Activated T-cell treated with anti-CD3 and anti-CD28 coated beads, Interleukin-2, amount 50 U/mL, for 48 hours (primary cell): ENCODE results near the gene LSM7.
"Not testable (repeated sequence)": the region's sequence is repeated elsewhere in the genome, so short reads cannot be mapped to it uniquely, and the experiment has no call there.

Experiments used
- DNase-seq, 2 experiments: peaks; one replicate each; pipeline ENCODE4 v3.0.0-alpha.2; 2020

LSM7 gene

DNA sequence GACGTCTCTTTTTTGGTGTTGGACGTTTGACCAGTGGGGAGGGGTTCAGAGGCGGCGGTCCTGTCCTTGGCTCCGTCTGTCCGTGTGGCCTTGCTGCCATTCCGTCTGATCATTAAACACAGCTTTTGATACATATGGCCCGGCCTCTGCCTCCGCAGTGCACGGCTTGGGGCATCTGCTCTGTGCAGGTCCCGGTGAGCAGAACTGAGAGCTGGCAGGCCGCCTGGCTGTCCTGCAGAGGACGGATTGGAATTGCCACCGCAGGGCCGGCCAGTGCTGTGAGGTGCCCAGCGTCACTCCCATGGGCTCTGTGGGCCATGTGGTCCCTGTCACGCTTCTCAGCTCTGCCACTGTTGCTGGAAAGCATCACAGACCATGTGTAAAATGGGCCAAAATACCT is 26.3 kb upstream of the LSM7 start:
- DNase-seq = no peak

DNA sequence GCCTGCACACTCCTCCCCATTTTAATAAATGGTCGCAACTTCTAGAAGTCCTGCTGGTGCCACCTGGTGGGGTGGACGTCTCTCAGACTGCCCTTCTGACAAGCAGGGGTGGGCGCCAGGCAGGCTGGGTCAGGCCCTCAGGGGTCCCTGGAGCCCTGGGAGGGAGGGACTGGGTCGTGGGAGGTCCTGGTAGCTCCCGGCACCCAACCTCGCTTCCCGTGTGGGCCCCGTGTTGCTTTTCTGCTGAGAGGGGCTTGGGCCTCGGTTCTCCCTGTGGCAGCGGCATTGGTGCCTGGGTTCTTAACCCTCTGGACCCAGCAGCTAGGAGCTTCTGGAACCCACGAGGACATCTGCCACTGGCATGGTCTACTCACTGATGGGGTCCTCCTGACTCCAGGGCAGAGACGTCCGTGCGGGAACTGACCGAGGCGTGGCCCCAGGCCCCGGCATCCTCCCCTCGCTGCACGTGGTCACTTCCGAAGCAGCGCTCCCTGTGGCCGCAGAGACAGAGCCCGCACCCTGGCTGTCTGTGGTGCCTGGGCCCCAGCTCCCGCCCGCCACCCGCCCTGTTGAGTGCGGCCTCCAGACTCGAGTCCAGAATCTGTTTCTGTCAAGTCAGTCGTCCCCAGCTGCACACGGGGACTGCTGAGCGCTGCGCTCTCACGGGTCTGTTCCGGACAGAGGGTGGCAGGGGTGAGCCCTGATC is 25.7 kb upstream of the LSM7 start:
- DNase-seq = no peak

DNA sequence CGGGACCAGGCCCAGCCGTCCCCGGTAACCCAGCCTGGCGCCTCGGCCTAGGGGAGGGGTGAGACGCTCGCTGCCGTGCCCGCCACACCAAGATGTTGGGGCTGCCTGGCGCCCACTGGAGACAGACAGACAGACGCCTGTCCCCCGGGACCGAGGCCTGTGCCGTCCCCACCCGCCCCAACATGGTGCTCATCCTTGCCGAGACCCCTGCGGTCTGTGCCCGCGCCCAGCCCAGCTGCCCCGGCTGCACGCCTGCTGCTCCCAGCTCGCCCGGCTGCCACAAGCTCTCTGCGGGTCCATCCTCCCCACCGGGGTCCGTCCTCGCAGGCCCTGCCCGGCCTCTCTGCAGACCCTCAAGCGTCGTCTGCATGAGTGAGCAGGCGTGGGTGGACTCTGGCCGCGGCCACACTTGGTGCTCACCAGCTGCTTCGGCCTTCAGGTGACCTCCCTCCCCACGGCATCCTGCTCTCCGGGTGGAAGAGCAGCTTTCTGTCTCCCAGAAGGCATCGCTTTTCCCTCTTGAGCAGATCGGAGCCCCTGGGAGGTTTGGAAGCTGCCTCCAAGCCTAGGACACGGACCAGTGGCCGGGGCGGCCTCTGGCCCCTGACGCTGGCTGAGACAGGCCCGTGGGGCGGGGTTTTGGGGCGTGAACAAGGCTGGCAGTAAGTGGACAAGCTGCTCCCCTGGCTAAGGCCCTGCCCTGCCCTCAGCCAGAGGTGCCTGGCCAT is 24.9 kb upstream of the LSM7 start:
- DNase-seq = no peak

DNA sequence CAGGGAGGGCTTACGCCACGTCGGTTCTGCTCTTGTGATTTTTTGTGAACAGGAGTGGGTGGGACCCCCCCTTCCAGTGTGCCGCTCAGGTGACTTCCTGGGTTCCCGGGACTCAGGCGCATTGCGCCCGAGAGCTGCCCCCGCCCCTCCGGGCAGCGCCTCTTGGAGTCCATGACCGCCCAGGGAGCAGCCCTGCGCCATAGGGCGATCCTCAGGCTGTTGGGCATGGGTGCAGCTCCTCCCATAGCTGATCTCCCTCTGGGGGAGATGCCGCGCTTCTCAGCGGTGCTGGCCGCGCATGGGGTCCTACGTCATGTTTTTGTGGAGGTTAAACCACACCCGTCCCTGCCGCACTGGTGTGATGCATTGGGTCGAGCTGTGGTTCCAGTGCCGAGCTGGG is 23.7 kb upstream of the LSM7 start:
- DNase-seq = no peak

DNA sequence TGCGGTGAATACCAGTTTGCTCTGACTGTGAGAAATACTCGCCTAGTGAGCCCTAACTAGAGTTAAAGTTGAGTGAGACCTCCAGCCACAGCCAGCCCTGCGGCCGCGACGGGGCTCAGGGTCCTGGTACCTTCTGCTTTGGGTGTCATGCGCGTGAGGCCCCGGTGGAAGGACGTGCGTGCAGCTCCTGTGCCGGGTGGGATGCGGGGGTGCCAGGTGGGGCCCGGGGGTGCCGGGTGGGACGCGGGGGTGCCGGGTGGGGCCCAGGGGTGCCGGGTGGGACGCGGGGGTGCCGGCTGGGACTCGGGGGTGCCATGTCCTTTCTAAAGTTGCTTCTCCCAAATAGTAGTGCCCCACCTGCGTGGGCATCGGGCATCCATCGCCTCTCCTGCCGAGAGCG is 23.2 kb upstream of the LSM7 start:
- no peak for DNase-seq

DNA sequence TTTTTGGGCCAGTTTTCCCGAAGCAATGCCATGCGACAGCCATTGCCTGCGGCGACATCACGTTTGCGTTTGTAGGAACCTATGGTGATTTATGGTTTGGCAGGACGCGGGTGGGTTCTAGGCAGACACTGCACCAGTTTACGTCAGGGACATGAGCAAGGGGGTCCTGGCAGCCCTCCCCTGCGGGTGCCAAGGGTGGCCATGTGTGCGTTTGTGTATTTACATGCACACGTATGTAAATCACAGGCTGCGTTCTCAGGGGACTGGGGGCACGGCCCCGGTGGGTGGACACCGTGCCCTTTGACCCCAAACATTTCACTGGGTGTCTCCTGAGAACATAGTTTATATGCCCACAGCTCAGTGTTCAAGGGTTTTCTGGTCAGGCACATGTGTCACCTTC is 22.3 kb upstream of the LSM7 start:
- DNase-seq = no peak

DNA sequence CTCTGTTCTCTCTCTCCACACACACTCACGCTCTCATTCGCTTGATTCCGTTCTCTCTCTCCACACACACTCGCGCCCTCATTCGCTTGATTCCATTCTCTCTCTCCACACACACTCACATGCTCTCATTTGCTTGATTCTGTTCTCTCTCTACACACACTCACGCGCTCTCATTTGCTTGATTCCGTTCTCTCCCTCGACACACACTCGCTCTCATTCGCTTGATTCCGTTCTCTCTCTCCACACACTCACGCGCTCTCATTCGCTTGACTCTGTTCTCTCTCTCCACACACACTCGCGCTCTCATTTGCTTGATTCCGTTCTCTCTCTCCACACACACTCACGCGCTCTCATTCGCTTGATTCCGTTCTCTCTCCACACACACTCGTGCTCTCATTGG is 21.4 kb upstream of the LSM7 start:
- DNase-seq = not testable (repeated sequence)

DNA sequence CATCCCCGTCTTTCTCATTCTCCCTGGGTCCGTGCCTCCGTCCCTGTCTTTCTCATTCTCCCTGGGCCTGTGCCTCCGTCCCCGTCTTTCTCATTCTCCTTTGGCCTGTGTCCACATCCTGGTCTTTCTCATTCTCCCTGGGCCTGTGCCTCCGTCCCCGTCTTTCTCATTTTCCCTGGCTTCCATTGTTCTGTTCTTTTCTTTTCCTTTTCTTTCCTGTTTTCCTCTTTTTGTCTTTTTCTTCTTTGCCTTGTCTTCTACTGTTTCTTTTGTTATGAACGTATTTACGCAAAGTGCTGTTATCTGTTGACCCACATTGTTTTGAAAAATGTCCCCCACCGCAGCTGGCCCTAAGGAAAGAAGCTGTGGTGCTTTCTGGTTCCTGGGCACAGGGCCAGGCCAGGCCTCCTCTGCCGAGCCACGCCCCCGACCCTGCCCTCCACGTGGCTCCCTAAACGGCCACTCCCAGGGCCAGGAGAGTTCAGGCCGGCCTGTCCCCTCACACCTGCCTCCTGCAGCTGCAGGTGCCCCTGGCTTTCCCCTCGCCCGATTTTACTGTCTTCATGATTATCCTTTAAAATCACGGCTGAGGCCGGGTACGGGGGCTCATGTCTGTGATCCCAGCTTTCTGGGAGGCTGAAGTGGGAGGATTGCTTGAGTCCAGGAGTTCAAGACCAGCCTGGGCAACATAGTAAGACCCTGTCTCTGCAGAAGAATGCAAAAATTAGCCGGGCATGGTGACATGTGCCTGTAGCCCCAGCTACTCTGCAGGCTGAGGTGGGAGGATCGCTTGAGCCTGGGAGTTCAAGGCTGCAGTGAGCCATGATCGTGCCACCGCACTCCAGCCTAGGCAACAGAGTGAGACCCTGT is 17.6 kb upstream of the LSM7 start:
- no peak for DNase-seq

DNA sequence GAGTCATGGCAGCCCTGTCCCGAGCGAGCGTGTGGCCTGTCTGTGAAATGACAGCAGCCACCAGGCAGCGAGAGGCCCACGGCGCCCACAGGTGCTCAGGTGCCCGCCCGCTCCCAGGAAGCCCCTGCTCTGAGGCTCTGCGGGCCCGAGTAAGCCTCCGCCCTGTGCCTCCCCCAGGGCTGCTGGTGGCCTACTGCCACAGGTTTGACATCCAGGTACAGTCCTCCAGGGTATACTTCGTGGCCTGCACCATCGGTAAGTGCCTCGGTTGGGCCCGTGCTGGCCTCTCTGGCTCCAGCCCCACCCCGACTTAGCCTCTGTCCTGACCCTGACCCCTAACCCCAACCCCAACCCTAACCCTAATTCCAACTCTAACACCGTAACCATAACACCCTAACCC is 16.7 kb upstream of the LSM7 start:
- no peak for DNase-seq

DNA sequence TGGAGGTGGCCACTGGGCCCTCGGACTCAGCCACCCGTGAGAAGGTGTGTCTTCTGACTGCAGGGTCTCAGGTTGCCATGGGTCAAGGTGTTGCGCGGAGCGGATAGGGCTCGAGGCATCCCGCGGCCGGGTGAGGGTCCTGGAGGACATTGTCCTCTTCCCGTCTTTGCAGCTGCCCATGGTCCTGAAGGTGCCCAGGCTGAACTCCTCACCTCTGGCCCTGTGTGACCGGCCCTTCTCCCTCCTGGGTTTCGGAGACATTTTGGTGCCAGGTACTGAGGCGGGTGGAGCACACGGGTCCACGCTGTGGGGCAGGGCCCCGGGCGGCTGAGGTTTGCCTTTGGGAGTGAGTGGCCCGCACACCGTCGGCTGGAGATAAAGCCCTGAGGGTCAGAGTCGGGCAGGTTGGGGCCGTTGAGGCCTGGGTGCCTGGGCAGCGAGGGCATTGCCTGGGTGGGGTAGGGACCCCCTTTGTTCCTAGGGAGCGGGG is 16.0 kb upstream of the LSM7 start:
- no peak for DNase-seq

DNA sequence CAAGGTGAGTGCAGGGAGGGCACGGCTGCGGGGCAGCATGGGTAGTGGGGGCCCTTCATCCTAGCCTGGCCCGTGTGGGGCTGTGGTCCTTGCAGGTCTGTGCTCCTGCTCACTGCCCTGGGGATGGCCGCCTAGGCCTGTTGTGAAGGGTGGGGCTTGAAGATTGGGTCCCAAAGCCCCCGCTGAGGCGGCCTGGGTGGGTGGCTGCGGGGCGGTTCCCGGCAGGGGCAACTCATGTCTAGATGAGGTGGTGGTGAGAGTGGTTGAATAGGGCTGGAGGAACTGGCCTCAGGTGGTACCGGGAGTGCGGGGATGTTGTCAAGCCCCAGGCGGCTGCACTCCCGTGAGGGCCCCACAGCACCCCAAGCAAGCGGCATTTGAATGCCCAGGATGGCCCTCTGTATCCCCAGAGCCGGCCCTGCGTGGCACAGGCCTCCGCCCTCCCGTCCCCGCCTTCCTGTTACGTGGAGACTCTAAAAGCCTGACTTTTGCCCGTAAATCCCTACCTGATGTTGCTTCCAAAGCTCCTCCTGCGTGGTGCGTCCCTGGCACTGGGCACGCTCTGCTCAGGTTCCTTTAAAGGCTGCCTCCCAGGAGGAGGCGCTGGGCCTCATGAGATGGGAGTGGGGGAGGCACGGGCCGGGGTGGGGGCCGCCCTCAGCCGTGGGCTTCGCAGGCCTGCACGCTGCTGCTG is 15.1 kb upstream of the LSM7 start:
- no peak for DNase-seq

DNA sequence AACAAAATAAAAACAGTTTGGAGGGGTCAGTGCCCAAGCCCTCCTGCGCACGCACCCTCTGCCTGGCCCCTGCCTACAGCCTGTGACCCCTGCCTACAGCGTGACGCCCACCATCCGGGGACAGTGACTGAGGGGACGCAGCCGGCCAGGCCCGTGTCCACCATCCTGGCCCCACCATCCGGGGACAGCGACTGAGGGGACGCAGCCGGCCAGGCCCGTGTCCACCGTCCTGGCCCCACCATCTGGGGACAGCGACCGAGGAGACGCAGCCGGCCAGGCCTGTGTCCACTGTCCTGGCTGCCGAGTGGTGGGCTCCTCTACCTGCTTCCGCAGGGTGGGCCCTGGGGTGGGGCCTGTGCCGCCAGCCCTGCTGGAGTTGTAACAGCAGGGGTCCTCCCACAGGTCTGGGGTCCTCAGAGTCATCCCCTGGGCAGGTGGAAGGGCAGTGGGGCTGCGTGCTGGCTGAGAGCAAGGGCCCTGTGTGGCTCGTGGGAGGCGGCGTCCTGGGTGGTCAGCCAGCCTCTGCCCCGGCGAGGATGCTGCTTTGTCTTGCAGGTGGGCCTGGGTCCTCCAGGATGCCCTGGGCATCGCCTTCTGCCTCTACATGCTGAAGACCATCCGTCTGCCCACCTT is 14.4 kb upstream of the LSM7 start:
- DNase-seq = no peak

DNA sequence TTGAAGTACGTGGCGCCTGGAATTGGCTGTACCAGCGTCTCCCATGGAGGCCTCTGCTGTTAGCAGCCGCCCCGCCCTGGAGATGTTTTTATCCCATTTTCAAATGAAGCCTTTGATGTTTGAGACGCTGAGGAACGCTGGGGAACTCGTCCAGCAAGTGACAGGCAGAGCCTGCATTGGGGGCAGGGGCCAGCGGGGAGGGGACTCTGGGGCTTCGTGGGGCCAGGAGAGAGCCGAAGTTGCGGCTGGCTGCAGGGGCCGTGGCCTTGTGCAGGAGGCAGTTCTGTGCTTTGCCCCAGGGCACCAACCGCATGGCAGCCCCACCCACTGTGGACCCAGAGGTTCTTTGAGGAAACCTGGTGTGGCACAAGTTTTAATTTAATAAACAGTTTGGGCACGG is 13.6 kb upstream of the LSM7 start:
- no peak for DNase-seq

DNA sequence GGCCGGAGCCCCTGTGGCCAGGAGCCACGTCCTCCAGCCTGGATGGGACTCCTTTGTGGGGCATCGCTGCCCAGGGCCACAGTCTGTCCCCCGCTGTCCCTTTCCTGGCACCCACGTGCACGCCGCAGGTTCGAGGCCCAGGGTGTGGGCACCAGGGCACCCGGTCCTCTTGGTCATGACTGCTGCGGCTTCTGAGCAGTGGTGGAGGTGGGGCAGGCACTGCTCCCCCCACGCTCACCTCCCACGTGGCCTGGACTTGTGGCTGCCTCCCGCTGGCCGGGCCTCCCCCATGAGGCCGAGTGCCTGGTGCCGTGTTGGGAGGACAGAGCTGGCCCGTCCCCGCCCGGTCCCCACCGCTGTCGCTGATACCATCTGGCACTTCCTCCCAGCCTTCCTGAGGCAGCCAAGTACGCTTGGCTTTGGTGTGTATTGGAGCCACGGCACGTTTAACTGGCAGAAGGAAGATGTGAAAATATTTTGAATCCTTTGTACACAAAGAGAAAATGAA is 12.9 kb upstream of the LSM7 start:
- no peak for DNase-seq

DNA sequence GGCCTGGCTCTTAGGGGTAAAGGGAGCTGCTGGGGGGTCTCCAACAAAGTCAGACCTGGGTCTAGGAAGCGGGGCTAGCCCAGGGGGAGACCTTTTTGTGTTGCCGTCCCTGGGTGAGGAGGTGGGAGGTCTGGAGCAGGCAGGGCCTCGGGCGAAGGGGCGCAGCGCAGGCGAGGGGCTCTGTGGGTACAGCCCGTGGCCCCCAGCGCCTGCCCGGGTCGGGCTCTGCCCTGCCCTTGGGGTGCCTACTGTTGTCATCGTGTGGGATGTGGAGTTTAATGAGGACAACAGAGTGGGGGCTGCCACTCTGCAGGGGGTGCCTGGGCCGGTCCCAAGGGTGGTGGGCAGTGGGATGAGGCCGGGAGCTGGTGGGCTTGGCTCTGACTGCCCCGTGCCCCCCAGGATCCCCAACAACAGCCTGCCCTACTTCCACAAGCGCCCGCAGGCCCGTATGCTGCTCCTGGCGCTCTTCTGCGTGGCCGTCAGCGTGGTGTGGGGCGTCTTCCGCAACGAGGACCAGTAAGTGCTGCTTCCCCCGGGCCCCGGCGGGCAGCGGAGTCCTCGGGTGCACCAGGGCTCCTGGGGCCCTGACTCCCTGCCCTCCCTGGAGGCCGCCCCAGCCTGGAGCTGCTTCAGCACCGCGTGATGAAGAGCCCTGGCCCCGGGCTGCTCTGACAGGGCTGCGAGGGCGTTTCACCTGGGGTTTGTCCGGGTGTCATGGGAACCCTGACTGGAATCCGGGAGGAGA is 12.3 kb upstream of the LSM7 start:
- DNase-seq = no peak

DNA sequence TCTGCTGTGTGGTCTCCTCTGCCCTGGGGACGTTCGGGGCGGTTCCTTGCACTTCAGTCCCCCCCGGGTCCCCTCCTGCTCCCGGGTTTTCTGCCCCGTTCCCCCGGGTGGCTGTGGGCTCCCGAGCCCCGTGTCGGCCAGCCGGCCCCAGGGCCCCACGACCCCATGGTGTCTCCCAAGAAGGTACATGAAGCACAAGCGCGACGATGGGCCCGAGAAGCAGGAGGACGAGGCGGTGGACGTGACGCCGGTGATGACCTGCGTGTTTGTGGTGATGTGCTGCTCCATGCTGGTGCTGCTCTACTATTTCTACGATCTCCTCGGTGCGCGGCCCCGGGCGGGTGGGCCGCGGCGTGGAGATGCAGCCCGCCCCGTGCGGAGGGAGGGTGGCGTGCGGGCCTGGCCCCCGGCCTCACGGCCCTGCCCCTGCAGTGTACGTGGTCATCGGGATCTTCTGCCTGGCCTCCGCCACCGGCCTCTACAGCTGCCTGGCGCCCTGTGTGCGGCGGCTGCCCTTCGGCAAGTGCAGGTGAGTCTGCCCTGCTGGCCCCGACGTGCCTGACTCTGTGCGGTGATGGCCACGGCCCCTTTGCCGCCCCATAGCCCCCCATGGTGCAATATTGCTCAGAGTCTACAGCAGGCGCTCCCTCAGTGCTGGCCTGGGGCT is 11.4 kb upstream of the LSM7 start:
- DNase-seq = no peak

DNA sequence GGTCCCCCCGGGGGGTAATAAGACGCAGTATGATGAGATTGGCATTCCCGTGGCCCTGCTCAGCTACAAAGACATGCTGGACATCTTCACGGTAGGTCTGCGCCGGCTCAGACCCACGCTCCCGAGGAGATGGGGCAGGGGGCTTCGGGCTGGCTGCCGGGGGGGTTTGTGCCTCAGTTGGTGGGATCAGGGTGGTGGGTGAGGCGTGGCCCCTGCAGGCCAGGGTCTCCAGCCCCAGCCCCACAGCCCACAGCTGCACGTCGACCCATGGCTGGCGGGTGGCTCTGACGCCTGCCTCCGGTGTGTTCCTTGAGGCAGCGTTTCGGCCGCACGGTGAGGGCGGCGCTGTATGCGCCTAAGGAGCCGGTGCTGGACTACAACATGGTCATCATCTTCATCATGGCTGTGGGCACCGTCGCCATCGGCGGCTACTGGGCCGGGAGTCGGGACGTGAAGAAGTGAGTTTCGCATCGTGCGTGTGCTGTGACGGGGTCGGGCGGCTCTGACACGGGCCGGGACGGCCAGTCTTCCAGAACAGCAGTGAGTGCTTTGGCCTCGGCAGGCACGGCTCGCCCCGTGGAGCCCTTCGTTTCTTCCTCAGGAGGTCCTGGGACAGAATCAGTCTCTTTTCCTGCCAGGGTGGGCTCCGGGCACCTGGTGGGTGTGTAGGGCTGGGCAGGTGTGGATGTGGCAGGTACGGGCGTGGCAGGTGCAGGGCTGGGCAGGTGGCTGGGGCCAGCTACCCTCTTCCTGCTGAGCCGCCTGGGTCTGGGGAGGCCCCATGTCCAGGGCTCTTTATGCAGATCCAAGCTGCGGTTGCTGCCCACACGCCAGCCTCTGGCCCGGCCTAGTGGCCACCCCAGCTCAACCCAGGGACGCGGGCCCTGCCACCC is 10.6 kb upstream of the LSM7 start:
- DNase-seq = no peak

DNA sequence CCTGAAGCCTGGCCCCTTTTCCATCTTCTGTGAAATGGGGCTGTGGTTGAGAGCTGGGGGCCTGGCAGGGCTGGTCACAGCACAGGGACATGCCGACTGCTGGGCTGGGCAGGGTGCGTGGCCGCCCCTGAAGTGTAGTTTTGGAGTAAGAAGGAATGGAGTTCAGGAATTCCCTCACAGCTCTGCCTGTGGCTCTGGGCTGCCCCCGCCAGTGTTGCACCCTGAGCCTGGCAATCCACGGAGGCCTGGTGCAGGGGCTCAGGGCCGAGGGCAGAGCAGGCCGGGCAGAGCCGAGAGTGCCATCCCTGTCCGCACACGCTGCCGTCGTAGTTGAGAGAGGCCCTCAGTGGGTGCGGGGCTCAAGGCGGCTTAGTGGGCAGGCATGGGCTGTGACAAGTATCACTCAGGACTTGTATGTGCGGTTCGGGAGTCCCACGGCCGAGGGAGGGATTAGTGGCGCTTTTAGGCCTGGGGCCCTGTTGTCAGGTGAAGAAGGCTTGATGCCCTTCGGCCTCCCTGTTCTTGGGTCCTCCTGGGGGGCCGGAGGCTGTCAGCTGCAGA is 9.7 kb upstream of the LSM7 start:
- no peak for DNase-seq

DNA sequence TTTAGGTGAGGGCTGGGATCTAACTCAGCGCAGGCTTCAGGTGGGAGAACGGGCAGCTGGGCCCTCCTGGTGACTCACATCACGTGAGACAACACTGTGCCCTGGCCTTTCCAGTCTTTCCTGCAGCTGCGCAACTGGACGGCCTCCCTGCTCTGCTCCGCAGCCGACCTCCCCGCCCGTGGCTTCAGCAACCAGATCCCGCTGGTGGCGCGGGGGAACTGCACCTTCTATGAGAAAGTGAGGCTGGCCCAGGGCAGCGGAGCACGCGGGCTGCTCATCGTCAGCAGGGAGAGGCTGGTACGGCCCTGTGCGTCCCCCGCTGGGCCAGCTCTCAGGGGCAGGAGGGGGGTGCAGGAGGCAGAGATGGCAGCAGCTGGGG is 8.9 kb upstream of the LSM7 start:
- DNase-seq = no peak
